Measurements from ENCODE around the gene PPP6C.
"Not testable (repeated sequence)": the region's sequence is repeated elsewhere in the genome, so short reads cannot be mapped to it uniquely, and the experiment has no call there.

Gene PPP6C

GRCh38 chr9:125169895-125170294 is 19.7 kb downstream of the PPP6C start:
- Histone ChIP-seq H3K27ac (ENCODE audit: poor library complexity, severe bottlenecking) (no peak overlapping the region), H3K4me3 (ENCODE audit: severe bottlenecking) (no peak overlapping the region), H3K27me3 (ENCODE audit: insufficient read depth, poor library complexity, severe bottlenecking) (no peaks in the 10 kb centered on the region), H3K9me3 (ENCODE audit: severe bottlenecking) (no peaks in the 10 kb centered on the region), H3K36me3 (ENCODE audit: low read depth) (peaks cover 41% of the 10 kb centered on the region), H3K4me1 (ENCODE audit: insufficient read depth, poor library complexity, severe bottlenecking) (peaks cover 10% of the 10 kb centered on the region)
- DNase-seq (ENCODE audit: low spot score) (no peak), ATAC-seq (ENCODE audit: low read depth) (no peak)
- no peak for TF ChIP-seq CTCF (IDR thresholded peaks at IDR 0.05; ENCODE audit: poor library complexity, severe bottlenecking)

GRCh38 chr9:125166762-125167161 is 22.8 kb downstream of the PPP6C start:
- TF ChIP-seq CTCF (IDR thresholded peaks at IDR 0.05; ENCODE audit: poor library complexity, severe bottlenecking): no peak
- Histone ChIP-seq H3K27me3 (ENCODE audit: insufficient read depth, poor library complexity, severe bottlenecking) (no peaks in the 10 kb centered on the region), H3K36me3 (ENCODE audit: low read depth) (peaks cover 22% of the 10 kb centered on the region), H3K4me1 (ENCODE audit: insufficient read depth, poor library complexity, severe bottlenecking) (peaks cover 3% of the 10 kb centered on the region), H3K9me3 (ENCODE audit: severe bottlenecking) (no peaks in the 10 kb centered on the region), H3K4me3 (ENCODE audit: severe bottlenecking) (no peak overlapping the region), H3K27ac (ENCODE audit: poor library complexity, severe bottlenecking) (no peak overlapping the region)
- no peak for DNase-seq (ENCODE audit: low spot score)
- no peak for ATAC-seq (ENCODE audit: low read depth)

GRCh38 chr9:125162891-125163290 is 26.7 kb downstream of the PPP6C start:
- not testable (repeated sequence) for H3K9me3 ChIP-seq (ENCODE audit: severe bottlenecking); H3K27me3 ChIP-seq (ENCODE audit: insufficient read depth, poor library complexity, severe bottlenecking); H3K27ac ChIP-seq (ENCODE audit: poor library complexity, severe bottlenecking); H3K4me3 ChIP-seq (ENCODE audit: severe bottlenecking); DNase-seq (ENCODE audit: low spot score); ATAC-seq (ENCODE audit: low read depth); H3K4me1 ChIP-seq (ENCODE audit: insufficient read depth, poor library complexity, severe bottlenecking)
- H3K36me3 ChIP-seq (ENCODE audit: low read depth): peaks cover 11% of the 10 kb centered on the region

- peaks cover 18% of the 10 kb centered on the region for H3K36me3 ChIP-seq (ENCODE audit: low read depth)
- DNase-seq (ENCODE audit: low spot score) (no peak), ATAC-seq (ENCODE audit: low read depth) (peak; percentile 68)
- no peaks in the 10 kb centered on the region for H3K27me3 ChIP-seq (ENCODE audit: insufficient read depth, poor library complexity, severe bottlenecking)
- H3K4me1 ChIP-seq (ENCODE audit: insufficient read depth, poor library complexity, severe bottlenecking): peaks cover 2% of the 10 kb centered on the region
- TF ChIP-seq CTCF (IDR thresholded peaks at IDR 0.05; ENCODE audit: poor library complexity, severe bottlenecking): no peak
- H3K9me3 ChIP-seq (ENCODE audit: severe bottlenecking): no peaks in the 10 kb centered on the region
- no peak overlapping the region for H3K4me3 ChIP-seq (ENCODE audit: severe bottlenecking)
- peak overlapping the region; percentile 2 for H3K27ac ChIP-seq (ENCODE audit: poor library complexity, severe bottlenecking)
Observed at GRCh38 chr9:125161284-125161918, 28.2 kb downstream of the PPP6C start.

- Histone ChIP-seq H3K36me3 (ENCODE audit: low read depth) (peaks cover 22% of the 10 kb centered on the region), H3K4me1 (ENCODE audit: insufficient read depth, poor library complexity, severe bottlenecking) (peaks cover 2% of the 10 kb centered on the region), H3K27me3 (ENCODE audit: insufficient read depth, poor library complexity, severe bottlenecking) (no peaks in the 10 kb centered on the region), H3K9me3 (ENCODE audit: severe bottlenecking) (no peaks in the 10 kb centered on the region), H3K4me3 (ENCODE audit: severe bottlenecking) (no peak overlapping the region), H3K27ac (ENCODE audit: poor library complexity, severe bottlenecking) (peak overlapping the region; percentile 2)
- no peak for ATAC-seq (ENCODE audit: low read depth)
- no peak for TF ChIP-seq CTCF (IDR thresholded peaks at IDR 0.05; ENCODE audit: poor library complexity, severe bottlenecking)
- no peak for DNase-seq (ENCODE audit: low spot score)
Observed at GRCh38 chr9:125160750-125161149, 28.9 kb downstream of the PPP6C start.

All from RWPE2 (cell line).